ENCODE data around the gene ARHGAP26.
A peak's percentile ranks its signal among the peaks of the same experiment; 100 is the strongest.

Gene ARHGAP26

GRCh38 chr5:142769793-142770649, at the start of gene ARHGAP26:
ARHGAP26 (plus strand) TSS chr5:142770377; CDS start chr5:142770762, 385 bp downstream.
- Histone ChIP-seq H3K4me1 (ENCODE audit: control insufficient read depth in 1 of 2, insufficient read depth in 1 of 2, low read depth in 1 of 2, low read length in 1 of 2) (peaks cover 51 to 56% of the 10 kb centered on the region in 2 experiments), H3K27ac (peak within 1 kb of the TSS; percentile 94), H3K36me3 (no peaks in the 10 kb centered on the region), H3K9me3 (no peaks in the 10 kb centered on the region), H3K4me3 (ENCODE audit: low read depth in 1 of 2, low read length in 1 of 2) (peak within 1 kb of the TSS; percentile 95 to 96), H3K27me3 (no peaks in the 10 kb centered on the region)
- peak; percentile 87 for TF ChIP-seq CTCF (IDR thresholded peaks at IDR 0.05)

GRCh38 chr5:142720641-142721271, 49.4 kb upstream of the ARHGAP26 start:
- Histone ChIP-seq H3K4me3 (ENCODE audit: low read depth in 1 of 2, low read length in 1 of 2) (no peak overlapping the region), H3K27ac (no peak overlapping the region), H3K36me3 (no peaks in the 10 kb centered on the region), H3K27me3 (peaks cover 13% of the 10 kb centered on the region), H3K9me3 (no peaks in the 10 kb centered on the region), H3K4me1 (ENCODE audit: control insufficient read depth in 1 of 2, insufficient read depth in 1 of 2, low read depth in 1 of 2, low read length in 1 of 2) (no peaks in the 10 kb centered on the region)
- TF ChIP-seq CTCF (IDR thresholded peaks at IDR 0.05) = no peak

- H3K4me1 ChIP-seq (ENCODE audit: control insufficient read depth in 1 of 2, insufficient read depth in 1 of 2, low read depth in 1 of 2, low read length in 1 of 2) = no peaks in the 10 kb centered on the region
- no peaks in the 10 kb centered on the region for H3K9me3 ChIP-seq
- no peaks in the 10 kb centered on the region for H3K36me3 ChIP-seq
- no peak overlapping the region for H3K4me3 ChIP-seq (ENCODE audit: low read depth in 1 of 2, low read length in 1 of 2)
- peaks cover 8% of the 10 kb centered on the region for H3K27me3 ChIP-seq
- H3K27ac ChIP-seq = no peak overlapping the region
- TF ChIP-seq CTCF (IDR thresholded peaks at IDR 0.05) = no peak
These were observed 48.0 kb upstream of the ARHGAP26 start for GRCh38 chr5:142722146-142722545.

GRCh38 chr5:142722896-142723295, 47.3 kb upstream of the ARHGAP26 start:
- Histone ChIP-seq H3K27ac (no peak overlapping the region), H3K4me1 (ENCODE audit: control insufficient read depth in 1 of 2, insufficient read depth in 1 of 2, low read depth in 1 of 2, low read length in 1 of 2) (no peaks in the 10 kb centered on the region), H3K9me3 (no peaks in the 10 kb centered on the region), H3K36me3 (no peaks in the 10 kb centered on the region), H3K4me3 (ENCODE audit: low read depth in 1 of 2, low read length in 1 of 2) (no peak overlapping the region), H3K27me3 (peaks cover 3% of the 10 kb centered on the region)
- no peak for TF ChIP-seq CTCF (IDR thresholded peaks at IDR 0.05)

- no peak overlapping the region for H3K4me3 ChIP-seq (ENCODE audit: low read depth in 1 of 2, low read length in 1 of 2)
- no peaks in the 10 kb centered on the region for H3K27me3 ChIP-seq
- H3K36me3 ChIP-seq = no peaks in the 10 kb centered on the region
- no peaks in the 10 kb centered on the region for H3K9me3 ChIP-seq
- H3K4me1 ChIP-seq (ENCODE audit: control insufficient read depth in 1 of 2, insufficient read depth in 1 of 2, low read depth in 1 of 2, low read length in 1 of 2) = no peaks in the 10 kb centered on the region
- no peak overlapping the region for H3K27ac ChIP-seq
- no peak for TF ChIP-seq CTCF (IDR thresholded peaks at IDR 0.05)
These were observed 45.4 kb upstream of the ARHGAP26 start for GRCh38 chr5:142724821-142725220.

Measured in neutrophil (primary cell).